HG02981 (cell line): Measurements from ENCODE around the gene CCNA2.
A peak's percentile ranks its signal among the peaks of the same experiment; 100 is the strongest.

ENCODE experiments used
- ATAC-seq: cut with Tn5 transposase; IDR thresholded peaks from one replicate; pipeline ENCODE4 v1.9.1; 2021; ENCODE audit warnings: mild to moderate bottlenecking, moderate library complexity; ENCODE audit not compliant: unreplicated experiment

CCNA2 gene

GRCh38 chr4:121823505-121824170 lies at the start of gene CCNA2:
TSS of gene CCNA2 (minus strand) at chr4:121823883. CDS start at chr4:121823628, 255 bp downstream.
- peak; percentile 94 for ATAC-seq

- peak; percentile 99 for ATAC-seq
Measured at GRCh38 chr4:121869841-121870822, 46.4 kb upstream of the CCNA2 start, which contains the start of gene BBS7. TSS of gene BBS7 (minus strand) at chr4:121870474. CDS start at chr4:121870313, 161 bp downstream.

GRCh38 chr4:121863799-121864198 lies 40.1 kb upstream of the CCNA2 start:
- ATAC-seq, result no peak

- ATAC-seq, result no peak
Measured at GRCh38 chr4:121861426-121861825, 37.7 kb upstream of the CCNA2 start.

GRCh38 chr4:121860121-121860520 lies 36.4 kb upstream of the CCNA2 start:
- ATAC-seq, result no peak

- no peak for ATAC-seq
Measured at GRCh38 chr4:121851354-121851753, 27.7 kb upstream of the CCNA2 start.

- no peak for ATAC-seq
Measured at GRCh38 chr4:121846662-121847061, 23.0 kb upstream of the CCNA2 start.

GRCh38 chr4:121842862-121843261 lies 19.2 kb upstream of the CCNA2 start:
- ATAC-seq, result no peak

GRCh38 chr4:121838136-121838535 lies 14.5 kb upstream of the CCNA2 start:
- ATAC-seq, result no peak

GRCh38 chr4:121829511-121829910 lies 5.8 kb upstream of the CCNA2 start:
- ATAC-seq, result no peak

GRCh38 chr4:121827853-121828252 lies 4.2 kb upstream of the CCNA2 start:
- no peak for ATAC-seq

- ATAC-seq, result no peak
Measured at GRCh38 chr4:121824950-121825349, 1.3 kb upstream of the CCNA2 start.

GRCh38 chr4:121824171-121824527 lies 466 bp upstream of the CCNA2 start:
- no peak for ATAC-seq

- ATAC-seq, result peak; percentile 37
Measured at GRCh38 chr4:121822796-121823504, 733 bp downstream of the CCNA2 start.

- ATAC-seq, result no peak
Measured at GRCh38 chr4:121822047-121822446, 1.6 kb downstream of the CCNA2 start.

GRCh38 chr4:121819216-121819965 lies 4.3 kb downstream of the CCNA2 start:
- ATAC-seq, result no peak

GRCh38 chr4:121818215-121818614 lies 5.5 kb downstream of the CCNA2 start:
- ATAC-seq, result no peak

GRCh38 chr4:121817701-121818100 lies 6.0 kb downstream of the CCNA2 start:
- no peak for ATAC-seq

- no peak for ATAC-seq
Measured at GRCh38 chr4:121817006-121817405, 6.7 kb downstream of the CCNA2 start.

- no peak for ATAC-seq
Measured at GRCh38 chr4:121814756-121815155, 8.9 kb downstream of the CCNA2 start.

- no peak for ATAC-seq
Measured at GRCh38 chr4:121811122-121811521, 12.6 kb downstream of the CCNA2 start.
